Fibroblast of mammary gland (primary cell): Measurements from ENCODE around the gene FAM180A.
A peak's percentile ranks its signal among the peaks of the same experiment; 100 is the strongest.
"Not testable (repeated sequence)": the region's sequence is repeated elsewhere in the genome, so short reads cannot be mapped to it uniquely, and the experiment has no call there.

Source experiments
- DNase-seq: peaks from one replicate; pipeline ENCODE4 v3.0.0-alpha.2; 2010; ENCODE audit warnings: low read depth
- H3K4me3 ChIP-seq: 2 replicates; pipeline ENCODE4 v1.5.1; 2011; ENCODE audit warnings: low read depth, mild to moderate bottlenecking, low read length, moderate library complexity; ENCODE audit not compliant: control insufficient read depth
- CTCF ChIP-seq: conservative IDR thresholded peaks from 2 replicates; pipeline ENCODE4 v1.5.1; 2011; ENCODE audit warnings: low read depth, low read length, inconsistent platforms; ENCODE audit not compliant: control insufficient read depth, insufficient read depth

The FAM180A gene

GRCh38 chr7:135744938-135745702 lies 3.5 kb downstream of the FAM180A start:
- peak overlapping the region; percentile 14 for H3K4me3 ChIP-seq
- TF ChIP-seq CTCF, result no peak
- DNase-seq, result peak; percentile 89

DNA sequence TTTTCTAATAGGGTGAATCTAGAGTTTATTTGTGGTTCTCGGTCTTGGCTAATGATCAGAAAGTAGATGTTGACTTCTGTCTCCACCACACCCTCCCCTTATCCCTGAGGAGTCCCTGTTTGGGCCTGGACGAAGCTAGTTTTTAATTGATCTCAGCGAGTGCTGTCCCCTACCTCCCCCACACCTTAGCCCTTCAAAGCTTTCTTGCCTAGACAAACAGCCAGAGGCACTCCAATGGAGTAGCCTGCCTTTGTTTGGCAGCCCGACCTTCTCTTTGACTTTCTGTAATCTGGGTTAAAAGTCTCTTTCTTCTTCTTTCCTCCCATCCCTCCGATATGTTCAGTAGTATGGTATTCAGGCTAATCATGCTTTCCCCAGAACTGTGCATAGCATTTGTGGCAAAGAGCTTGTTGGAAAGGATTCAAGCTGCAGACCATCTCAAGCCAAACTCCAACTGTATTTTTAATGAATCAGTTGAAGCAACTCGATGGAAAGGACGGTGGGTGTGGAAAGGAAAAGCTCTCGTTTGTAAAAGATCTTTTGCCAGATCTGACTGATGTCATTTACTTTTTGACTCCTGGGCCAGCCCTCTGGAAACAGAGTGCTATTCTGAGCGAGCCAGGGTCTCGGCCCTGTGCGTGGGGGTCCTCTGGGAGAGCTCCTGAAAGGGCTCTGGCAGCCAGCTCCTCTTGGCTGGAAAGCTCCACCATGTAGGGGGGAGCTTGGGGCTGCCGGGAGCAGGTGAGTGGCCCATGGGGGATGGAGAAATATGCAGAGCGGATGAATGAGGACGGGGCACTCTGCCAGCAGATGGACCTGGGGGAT lies 4.5 kb downstream of the FAM180A start:
- H3K4me3 ChIP-seq, result peak overlapping the region; percentile 18
- no peak for TF ChIP-seq CTCF
- DNase-seq, result peak; percentile 85

- TF ChIP-seq CTCF, result no peak
- no peak overlapping the region for H3K4me3 ChIP-seq
- DNase-seq, result peak; percentile 86
Observed at GRCh38 chr7:135742371-135742770, 6.2 kb downstream of the FAM180A start.

GRCh38 chr7:135741905-135742304 lies 6.7 kb downstream of the FAM180A start:
- H3K4me3 ChIP-seq, result no peak overlapping the region
- no peak for DNase-seq
- TF ChIP-seq CTCF, result no peak

DNA sequence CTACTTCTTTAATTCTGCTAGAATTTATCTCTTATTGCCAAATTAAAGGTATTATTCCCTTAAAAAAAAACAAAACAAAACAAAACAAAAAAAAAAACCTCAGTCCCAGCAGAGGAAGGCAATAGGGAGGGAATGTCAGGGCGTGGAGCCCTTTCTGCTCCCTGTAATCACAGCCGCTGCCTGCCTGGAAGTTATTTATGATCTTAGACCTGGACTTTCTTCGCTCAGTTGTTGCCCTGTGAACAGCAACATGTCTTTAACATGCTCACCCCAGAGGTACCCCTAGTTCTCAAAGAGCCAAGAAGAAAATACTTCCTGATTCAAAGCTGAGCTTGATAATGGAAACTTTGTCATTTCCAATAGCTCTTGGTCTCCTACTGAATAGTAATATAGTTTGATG lies 7.7 kb downstream of the FAM180A start:
- TF ChIP-seq CTCF, result no peak
- no peak for DNase-seq
- H3K4me3 ChIP-seq, result no peak overlapping the region

DNA sequence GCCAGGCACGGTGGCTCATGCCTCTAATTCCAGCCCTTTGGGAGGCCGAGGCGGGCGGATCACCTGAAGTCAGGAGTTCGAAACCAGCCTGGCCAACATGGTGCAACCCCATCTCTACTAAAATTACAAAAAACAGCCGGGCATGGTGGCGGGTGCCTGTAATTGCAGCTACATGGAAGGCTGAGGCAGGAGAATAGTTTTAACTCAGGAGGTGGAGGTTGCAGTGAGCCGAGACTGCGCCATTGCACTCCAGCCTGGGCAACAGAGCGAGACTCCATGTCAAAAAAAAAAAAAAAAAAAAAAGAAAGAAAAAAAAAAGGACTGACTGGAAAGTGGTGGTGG lies 11.3 kb downstream of the FAM180A start:
- DNase-seq, H3K4me3 ChIP-seq: not testable (repeated sequence)

DNA sequence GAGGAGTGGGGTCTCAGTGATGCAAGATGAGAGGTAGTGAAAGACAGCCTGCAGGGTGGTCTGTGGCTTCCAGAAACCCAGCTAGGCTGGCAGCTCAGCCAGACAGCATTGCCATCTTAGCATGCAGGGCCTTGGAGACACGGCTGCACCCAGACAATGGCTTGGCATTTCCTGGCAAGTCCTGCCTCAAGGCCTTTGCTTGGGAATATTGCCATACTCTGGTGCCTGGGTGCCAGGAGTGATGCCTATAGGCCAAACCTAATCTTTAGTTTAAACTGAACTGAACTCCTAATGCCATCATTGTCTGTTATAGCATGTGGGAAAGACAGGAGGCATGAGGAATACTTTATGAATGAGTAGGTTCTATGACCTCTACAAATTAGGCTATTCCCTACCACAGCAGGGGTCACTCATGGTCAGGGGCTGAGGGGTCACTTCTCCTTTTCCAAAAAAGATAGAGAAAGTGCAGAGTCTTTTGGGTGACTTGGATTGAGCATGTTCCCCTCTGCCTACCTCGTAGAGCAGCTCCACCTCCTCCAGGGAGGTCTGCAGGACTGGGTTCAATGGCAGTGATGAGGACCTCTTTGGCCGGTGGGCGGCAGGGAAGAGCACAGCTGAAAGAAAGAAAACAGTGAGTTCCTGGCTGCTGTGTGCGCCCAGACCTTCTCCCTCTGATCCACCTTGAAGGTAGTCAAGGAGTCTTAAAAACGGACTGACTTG lies 11.9 kb downstream of the FAM180A start:
- no peak overlapping the region for H3K4me3 ChIP-seq
- no peak for TF ChIP-seq CTCF
- no peak for DNase-seq
